ENCODE data around the gene GAB1.
A peak's percentile ranks its signal among the peaks of the same experiment; 100 is the strongest.

GAB1 gene

GRCh38 chr4:143506031-143506430 lies 169.4 kb downstream of the GAB1 start:
- no peaks in the 10 kb centered on the region for H3K27me3 ChIP-seq (ENCODE audit: insufficient read depth, low read depth)
- H3K9ac ChIP-seq: no peak overlapping the region
- no peak overlapping the region for H3K4me3 ChIP-seq (IDR thresholded peaks at IDR 0.05; ENCODE audit: insufficient read depth, low read depth, low read length)
- H3K4me2 ChIP-seq: no peak overlapping the region
- no peak overlapping the region for H3K27ac ChIP-seq
- H2AFZ ChIP-seq (ENCODE audit: low read depth): no peak overlapping the region
- H3K4me1 ChIP-seq (ENCODE audit: low read depth, poor library complexity, severe bottlenecking): no peaks in the 10 kb centered on the region
- no peaks in the 10 kb centered on the region for H4K20me1 ChIP-seq (ENCODE audit: insufficient read depth)
- no peak for TF ChIP-seq CTCF (conservative IDR thresholded peaks at IDR 0.05; ENCODE audit: low read depth, low read length)
- no peaks in the 10 kb centered on the region for H3K36me3 ChIP-seq (ENCODE audit: insufficient read depth)
- no peaks in the 10 kb centered on the region for H3K79me2 ChIP-seq (ENCODE audit: insufficient read depth, low read depth)

- peaks cover 7% of the 10 kb centered on the region; the same call in 1 of the 2 replicates for H4K20me1 ChIP-seq (ENCODE audit: insufficient read depth)
- peaks cover 25% of the 10 kb centered on the region for H3K4me1 ChIP-seq (ENCODE audit: low read depth, poor library complexity, severe bottlenecking)
- no peaks in the 10 kb centered on the region for H3K36me3 ChIP-seq (ENCODE audit: insufficient read depth)
- no peak overlapping the region; the same call in 1 of the 2 replicates for H3K4me2 ChIP-seq
- no peak overlapping the region for H3K27ac ChIP-seq
- H3K9ac ChIP-seq: no peak overlapping the region
- no peak overlapping the region for H2AFZ ChIP-seq (ENCODE audit: low read depth)
- peaks cover 31% of the 10 kb centered on the region for H3K79me2 ChIP-seq (ENCODE audit: insufficient read depth, low read depth)
- H3K4me3 ChIP-seq (IDR thresholded peaks at IDR 0.05; ENCODE audit: insufficient read depth, low read depth, low read length): no peak overlapping the region
- no peak for TF ChIP-seq CTCF (conservative IDR thresholded peaks at IDR 0.05; ENCODE audit: low read depth, low read length)
- H3K27me3 ChIP-seq (ENCODE audit: insufficient read depth, low read depth): no peaks in the 10 kb centered on the region
Measured at GRCh38 chr4:143511906-143512305, 175.2 kb downstream of the GAB1 start.

GRCh38 chr4:143512978-143513313 lies 176.3 kb downstream of the GAB1 start:
- Histone ChIP-seq H3K9ac (peak overlapping the region; percentile 85), H4K20me1 (ENCODE audit: insufficient read depth) (peaks cover 7% of the 10 kb centered on the region; the same call in 1 of the 2 replicates), H3K27me3 (ENCODE audit: insufficient read depth, low read depth) (no peaks in the 10 kb centered on the region), H3K79me2 (ENCODE audit: insufficient read depth, low read depth) (peaks cover 41% of the 10 kb centered on the region), H3K27ac (peak overlapping the region; percentile 86), H3K4me3 (IDR thresholded peaks at IDR 0.05; ENCODE audit: insufficient read depth, low read depth, low read length) (peak overlapping the region; percentile 10), H2AFZ (ENCODE audit: low read depth) (peak overlapping the region; percentile 64), H3K36me3 (ENCODE audit: insufficient read depth) (no peaks in the 10 kb centered on the region; the same call in 1 of the 2 replicates), H3K4me2 (peak overlapping the region; percentile 67), H3K4me1 (ENCODE audit: low read depth, poor library complexity, severe bottlenecking) (peaks cover 29% of the 10 kb centered on the region)
- no peak for TF ChIP-seq CTCF (conservative IDR thresholded peaks at IDR 0.05; ENCODE audit: low read depth, low read length)

- H2AFZ ChIP-seq (ENCODE audit: low read depth): peak within 1 kb of the TSS; percentile 64
- no peaks in the 10 kb centered on the region; the same call in 1 of the 2 replicates for H3K36me3 ChIP-seq (ENCODE audit: insufficient read depth)
- peak within 1 kb of the TSS; percentile 85 for H3K9ac ChIP-seq
- H3K4me2 ChIP-seq: peak within 1 kb of the TSS; percentile 67
- peaks cover 7% of the 10 kb centered on the region; the same call in 1 of the 2 replicates for H4K20me1 ChIP-seq (ENCODE audit: insufficient read depth)
- H3K79me2 ChIP-seq (ENCODE audit: insufficient read depth, low read depth): peaks cover 47% of the 10 kb centered on the region
- H3K4me3 ChIP-seq (IDR thresholded peaks at IDR 0.05; ENCODE audit: insufficient read depth, low read depth, low read length): peak within 1 kb of the TSS; percentile 64
- peak within 1 kb of the TSS; percentile 86 for H3K27ac ChIP-seq
- H3K4me1 ChIP-seq (ENCODE audit: low read depth, poor library complexity, severe bottlenecking): peaks cover 35% of the 10 kb centered on the region
- no peaks in the 10 kb centered on the region for H3K27me3 ChIP-seq (ENCODE audit: insufficient read depth, low read depth)
- no peak for TF ChIP-seq CTCF (conservative IDR thresholded peaks at IDR 0.05; ENCODE audit: low read depth, low read length)
Measured at GRCh38 chr4:143513314-143514168, 176.9 kb downstream of the GAB1 start, which contains the start of gene SMARCA5. SMARCA5 (plus strand) TSS chr4:143513702; CDS start chr4:143513925, 223 bp downstream.

All from KMS-11 (cell line).